IPS-18a (cell line): ENCODE data around the gene AKT1S1.

Experiments
- H3K27ac ChIP-seq: one replicate; pipeline ENCODE4 v1.5.1; 2013; ENCODE audit warnings: low read length
- H3K27me3 ChIP-seq: one replicate; pipeline ENCODE4 v1.6.1; 2013; ENCODE audit warnings: mild to moderate bottlenecking, low read length; ENCODE audit not compliant: control insufficient read depth, insufficient read depth
- H3K36me3 ChIP-seq: one replicate; pipeline ENCODE4 v1.6.1; 2013; ENCODE audit warnings: low read depth, low read length; ENCODE audit not compliant: control insufficient read depth
- H3K4me1 ChIP-seq: one replicate; pipeline ENCODE4 v1.6.1; 2013; ENCODE audit warnings: low read depth, low read length; ENCODE audit not compliant: control insufficient read depth
- H3K4me3 ChIP-seq: one replicate; pipeline ENCODE4 v1.5.1; 2013; ENCODE audit warnings: low read length
- H3K9ac ChIP-seq: one replicate; pipeline ENCODE4 v1.6.1; 2013; ENCODE audit warnings: mild to moderate bottlenecking, low read length, moderate library complexity
- H3K9me3 ChIP-seq: one replicate; pipeline ENCODE4 v1.6.1; 2013; ENCODE audit warnings: low read depth, low read length; ENCODE audit not compliant: control insufficient read depth

AKT1S1 gene

DNA sequence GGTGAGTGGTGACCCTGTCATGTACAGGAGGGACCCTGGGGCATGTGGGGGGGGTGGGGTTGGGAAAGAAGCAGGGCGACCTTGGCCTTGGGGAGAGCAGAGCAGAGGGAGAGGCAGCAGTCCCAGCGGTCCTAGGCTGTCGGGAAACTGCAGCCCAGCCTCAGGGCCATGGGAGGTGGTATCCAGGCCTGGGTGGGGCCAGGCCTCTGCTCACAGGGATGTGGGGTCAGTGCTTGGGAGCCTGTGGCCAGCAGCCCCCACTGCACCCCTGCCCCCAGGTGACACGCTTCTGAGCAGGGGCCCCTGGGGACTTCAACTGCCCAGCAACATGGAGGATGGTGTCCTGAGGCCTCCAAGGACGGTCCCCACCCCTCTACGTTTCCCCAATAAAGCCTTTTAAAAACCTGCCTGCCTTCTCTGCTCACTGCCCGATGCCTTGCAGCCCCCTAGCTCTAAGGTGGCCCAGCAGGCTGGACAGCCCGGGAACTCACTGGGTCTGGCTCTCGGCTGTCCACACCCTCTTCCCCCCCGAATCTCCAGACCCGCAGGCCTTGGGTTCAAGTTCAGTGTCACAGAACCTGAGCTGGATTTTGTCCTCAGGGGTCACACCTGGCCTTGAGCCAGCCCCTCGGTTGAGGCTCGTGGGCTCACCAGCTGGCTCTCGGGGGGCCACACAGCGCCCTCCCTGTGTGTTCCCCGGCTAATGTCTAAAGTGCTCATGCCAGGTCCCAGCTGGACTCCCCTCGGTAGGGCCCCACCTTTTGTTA is 16.6 kb downstream of the AKT1S1 start:
- Histone ChIP-seq H3K27ac (no peak overlapping the region), H3K9ac (no peak overlapping the region)

GRCh38 chr19:49859682-49860335 is 17.3 kb downstream of the AKT1S1 start:
- Histone ChIP-seq H3K4me1 (no peaks in the 10 kb centered on the region), H3K36me3 (peaks cover 53% of the 10 kb centered on the region), H3K27me3 (no peaks in the 10 kb centered on the region), H3K9ac (no peak overlapping the region), H3K27ac (no peak overlapping the region), H3K4me3 (no peak overlapping the region), H3K9me3 (no peaks in the 10 kb centered on the region)

More for the DNA sequence above, 16.6 kb downstream of the AKT1S1 start:
- no peaks in the 10 kb centered on the region for H3K4me1 ChIP-seq
- no peaks in the 10 kb centered on the region for H3K27me3 ChIP-seq
- H3K9me3 ChIP-seq, result no peaks in the 10 kb centered on the region
- no peak overlapping the region for H3K4me3 ChIP-seq
- peaks cover 49% of the 10 kb centered on the region for H3K36me3 ChIP-seq

GRCh38 chr19:49858088-49858985 is 18.8 kb downstream of the AKT1S1 start:
- Histone ChIP-seq H3K36me3 (peaks cover 38% of the 10 kb centered on the region), H3K4me1 (no peaks in the 10 kb centered on the region), H3K9ac (no peak overlapping the region), H3K27ac (no peak overlapping the region), H3K9me3 (no peaks in the 10 kb centered on the region), H3K4me3 (no peak overlapping the region), H3K27me3 (no peaks in the 10 kb centered on the region)

GRCh38 chr19:49857838-49858087 is 19.4 kb downstream of the AKT1S1 start:
- Histone ChIP-seq H3K4me1 (no peaks in the 10 kb centered on the region), H3K27me3 (no peaks in the 10 kb centered on the region), H3K27ac (no peak overlapping the region)

GRCh38 chr19:49857061-49857837 is 19.9 kb downstream of the AKT1S1 start:
- no peaks in the 10 kb centered on the region for H3K27me3 ChIP-seq
- H3K4me1 ChIP-seq, result peaks cover 4% of the 10 kb centered on the region
- H3K4me3 ChIP-seq, result no peak overlapping the region
- H3K9ac ChIP-seq, result no peak overlapping the region
- H3K9me3 ChIP-seq, result no peaks in the 10 kb centered on the region
- peaks cover 40% of the 10 kb centered on the region for H3K36me3 ChIP-seq
- no peak overlapping the region for H3K27ac ChIP-seq

More at GRCh38 chr19:49857838-49858087, 19.4 kb downstream of the AKT1S1 start:
- H3K9ac ChIP-seq, result no peak overlapping the region
- no peaks in the 10 kb centered on the region for H3K9me3 ChIP-seq
- H3K4me3 ChIP-seq, result no peak overlapping the region
- peaks cover 36% of the 10 kb centered on the region for H3K36me3 ChIP-seq

- H3K9ac ChIP-seq, result no peak overlapping the region
- H3K27me3 ChIP-seq, result no peaks in the 10 kb centered on the region
- peaks cover 37% of the 10 kb centered on the region for H3K36me3 ChIP-seq
- H3K4me1 ChIP-seq, result peaks cover 6% of the 10 kb centered on the region
- no peaks in the 10 kb centered on the region for H3K9me3 ChIP-seq
- H3K27ac ChIP-seq, result no peak overlapping the region
- H3K4me3 ChIP-seq, result no peak overlapping the region
These were observed 20.6 kb downstream of the AKT1S1 start for GRCh38 chr19:49856574-49857021.

GRCh38 chr19:49855676-49856573 is 21.2 kb downstream of the AKT1S1 start:
- H3K27ac ChIP-seq, result no peak overlapping the region
- H3K36me3 ChIP-seq, result peaks cover 32% of the 10 kb centered on the region
- H3K9ac ChIP-seq, result no peak overlapping the region
- no peaks in the 10 kb centered on the region for H3K27me3 ChIP-seq
- H3K9me3 ChIP-seq, result no peaks in the 10 kb centered on the region
- no peak overlapping the region for H3K4me3 ChIP-seq
- peaks cover 6% of the 10 kb centered on the region for H3K4me1 ChIP-seq

- Histone ChIP-seq H3K27me3 (no peaks in the 10 kb centered on the region), H3K4me1 (peaks cover 6% of the 10 kb centered on the region), H3K36me3 (peaks cover 27% of the 10 kb centered on the region), H3K9me3 (no peaks in the 10 kb centered on the region), H3K4me3 (no peak overlapping the region), H3K9ac (no peak overlapping the region), H3K27ac (no peak overlapping the region)
These were observed 21.9 kb downstream of the AKT1S1 start for GRCh38 chr19:49855277-49855675.

- Histone ChIP-seq H3K4me1 (peaks cover 6% of the 10 kb centered on the region), H3K36me3 (peaks cover 27% of the 10 kb centered on the region), H3K4me3 (no peak overlapping the region), H3K27me3 (no peaks in the 10 kb centered on the region), H3K9me3 (no peaks in the 10 kb centered on the region), H3K27ac (no peak overlapping the region), H3K9ac (no peak overlapping the region)
These were observed 22.5 kb downstream of the AKT1S1 start for GRCh38 chr19:49854378-49855263.
